HG02610 (cell line): ENCODE measurements around the gene SLC9B1.
"Not testable (repeated sequence)": the region's sequence is repeated elsewhere in the genome, so short reads cannot be mapped to it uniquely, and the experiment has no call there.

Experiments used
- ATAC-seq: cut with Tn5 transposase; IDR thresholded peaks from one replicate; pipeline ENCODE4 v1.9.1; 2021; ENCODE audit warnings: mild to moderate bottlenecking, moderate library complexity; ENCODE audit not compliant: unreplicated experiment

SLC9B1 gene

DNA sequence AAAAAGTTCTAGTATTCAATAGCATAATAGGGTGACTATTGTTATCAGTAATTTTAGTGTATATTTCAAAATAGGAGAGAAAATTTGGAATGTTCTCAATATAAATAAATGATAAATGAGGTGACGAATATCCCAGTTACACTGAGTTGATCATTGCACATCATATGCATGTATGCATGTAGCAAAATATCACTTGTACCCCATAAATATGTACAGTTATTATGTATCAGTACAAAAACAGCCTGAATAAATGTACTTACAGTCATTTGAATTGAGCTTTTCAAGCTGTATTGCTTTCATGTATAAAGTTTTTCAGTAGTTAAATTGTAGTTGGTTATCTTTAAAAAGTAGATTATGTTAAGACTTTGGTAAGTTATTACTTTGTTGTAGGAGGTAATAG is 138.2 kb downstream of the SLC9B1 start:
- no peak for ATAC-seq

DNA sequence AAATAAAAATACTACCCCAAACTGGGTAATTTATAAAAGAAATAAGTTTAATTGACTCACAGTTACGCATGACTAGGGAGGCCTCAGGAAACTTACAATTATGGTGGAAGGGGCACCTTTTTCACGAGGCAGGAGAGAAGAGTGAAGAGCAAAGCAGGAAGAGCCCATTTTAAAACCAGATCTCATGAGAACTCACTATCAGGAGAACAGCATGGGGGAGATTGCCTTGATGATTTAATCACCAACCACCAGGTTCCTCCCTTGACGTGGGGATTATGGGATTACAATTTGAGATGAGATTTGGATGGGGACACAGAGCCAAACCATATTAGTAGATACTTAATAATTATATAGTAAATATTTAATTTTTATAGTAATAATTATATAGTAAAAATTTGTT is 140.6 kb downstream of the SLC9B1 start:
- ATAC-seq = no peak

DNA sequence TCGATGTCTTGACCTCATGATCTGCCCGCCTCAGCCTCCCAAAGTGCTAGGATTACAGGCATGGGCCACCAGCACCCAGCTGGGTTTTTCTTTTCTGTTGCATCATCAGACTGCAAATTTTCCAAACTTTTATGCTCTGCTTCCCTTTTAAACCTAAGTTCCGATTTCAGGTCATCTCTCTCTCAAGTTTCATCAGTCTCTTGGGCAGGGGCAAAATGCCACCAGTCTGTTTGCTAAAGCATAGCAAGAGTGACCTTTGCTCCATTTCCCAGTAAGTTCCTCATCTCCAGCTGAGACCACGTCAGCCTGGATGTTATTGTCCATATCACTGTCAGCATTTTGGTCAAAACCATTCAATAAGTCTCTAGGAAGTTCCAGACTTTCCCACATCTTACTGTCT is 141.2 kb downstream of the SLC9B1 start:
- ATAC-seq = not testable (repeated sequence)

DNA sequence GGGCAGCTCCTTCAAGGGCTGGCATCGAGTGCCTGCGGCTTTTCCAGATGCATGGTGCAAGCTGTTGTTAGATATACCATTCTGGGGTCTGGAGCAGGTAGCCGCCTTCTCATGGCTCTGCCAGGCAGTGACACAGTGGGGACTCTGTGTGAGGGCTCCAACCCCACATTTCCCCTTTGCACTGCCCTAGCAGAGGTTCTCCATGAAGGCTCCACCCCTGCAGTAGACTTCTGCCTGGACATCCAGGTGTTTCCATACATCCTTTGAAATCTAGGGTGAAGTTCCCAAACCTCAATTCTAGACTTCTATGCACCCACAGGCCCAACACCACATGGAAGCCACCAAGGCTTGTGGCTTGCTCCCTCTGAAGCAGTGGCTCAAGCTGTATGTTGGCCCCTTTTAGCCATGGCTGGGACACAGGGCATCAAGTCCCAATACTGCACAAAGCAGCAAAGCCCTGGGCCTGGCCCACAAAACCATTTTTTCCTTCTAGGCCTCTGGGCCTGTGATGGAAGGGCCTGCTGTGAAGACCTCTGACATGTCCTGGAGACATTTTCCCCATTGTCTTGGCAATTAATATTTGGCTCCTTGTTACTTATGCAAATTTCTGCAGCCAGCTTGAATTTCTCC is 141.9 kb downstream of the SLC9B1 start:
- not testable (repeated sequence) for ATAC-seq

DNA sequence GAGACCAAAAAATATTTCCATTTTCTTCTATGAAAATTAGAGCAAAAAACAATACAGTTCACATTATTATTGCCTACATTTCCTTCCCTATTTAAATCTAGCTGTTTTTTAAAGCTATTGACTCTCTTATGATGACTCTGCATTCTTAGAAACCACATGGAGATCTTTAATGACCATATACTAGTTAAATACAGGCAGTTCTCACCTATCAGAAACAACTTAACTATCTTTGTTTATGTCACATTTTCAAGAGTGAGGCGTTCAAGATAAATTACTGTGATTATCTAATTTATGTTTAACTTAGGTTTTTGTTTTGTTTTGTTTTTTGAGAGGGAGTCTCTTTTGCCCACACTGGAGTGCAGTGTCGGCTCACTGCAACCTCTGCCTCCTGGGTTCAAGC is 147.7 kb downstream of the SLC9B1 start:
- no peak for ATAC-seq

DNA sequence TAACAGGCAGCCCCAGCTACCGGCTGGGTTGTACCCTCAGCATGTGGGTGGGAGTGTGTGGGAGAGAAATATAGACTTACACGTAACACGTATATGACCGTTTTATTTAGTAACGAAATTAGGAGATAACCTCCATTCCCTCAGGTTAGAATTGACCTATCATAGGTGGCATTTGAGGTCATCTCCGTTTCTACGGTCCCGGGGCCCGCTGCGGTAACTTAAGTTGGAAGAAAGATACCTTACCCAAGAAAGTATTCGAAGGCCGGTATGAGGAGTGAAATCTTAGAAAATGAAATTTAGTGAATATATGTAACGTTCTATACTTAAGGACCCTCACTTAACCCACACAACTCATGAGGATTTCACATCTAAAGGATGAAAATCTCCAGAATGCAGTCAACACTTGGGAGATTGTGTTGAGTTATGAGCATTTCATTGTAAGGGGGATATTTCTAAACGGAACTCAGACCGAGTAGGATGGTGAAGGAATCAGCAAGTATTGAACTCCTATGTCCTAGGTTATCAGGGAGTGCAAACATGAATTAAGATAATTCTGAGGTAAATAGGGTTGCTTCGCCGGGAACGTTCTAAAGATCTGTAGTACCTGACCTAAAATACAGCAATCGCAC is 149.8 kb downstream of the SLC9B1 start:
- peak; percentile 30 for ATAC-seq

DNA sequence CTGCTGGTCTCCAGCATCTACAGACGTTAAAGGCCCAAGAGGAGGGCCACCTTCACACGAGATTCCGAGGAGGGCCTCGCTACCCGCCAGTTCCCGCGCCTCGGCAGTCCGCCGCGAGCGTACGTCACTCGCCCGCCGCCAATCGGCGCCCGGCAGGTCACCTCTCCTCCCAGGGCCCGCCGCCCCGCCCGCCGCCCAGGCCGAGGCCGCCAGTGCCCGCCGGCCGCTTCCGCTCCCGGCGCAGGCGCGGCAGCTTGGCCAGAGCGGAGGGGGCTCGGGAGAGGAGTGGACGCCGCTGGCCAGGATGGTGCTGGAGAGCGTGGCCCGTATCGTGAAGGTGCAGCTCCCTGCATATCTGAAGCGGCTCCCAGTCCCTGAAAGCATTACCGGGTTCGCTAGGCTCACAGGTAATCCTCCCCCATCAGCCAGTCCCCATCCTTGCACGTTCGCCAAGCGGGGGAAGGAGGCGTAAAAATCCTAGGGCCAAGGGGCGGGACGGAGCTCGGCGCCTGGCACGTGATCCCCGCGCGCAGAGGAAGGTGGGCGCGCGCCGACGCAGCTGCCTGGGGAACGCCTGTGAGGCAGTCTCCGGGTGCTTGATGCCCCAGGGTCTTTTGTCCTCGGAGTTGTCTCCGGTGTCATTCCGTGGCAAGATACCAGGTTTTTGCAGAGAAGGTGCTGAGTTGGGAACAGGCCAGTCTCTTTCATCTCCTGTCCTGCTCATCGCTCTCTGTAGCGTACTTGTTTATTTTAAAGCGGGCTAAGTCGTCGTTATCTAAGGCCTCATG is 150.5 kb downstream of the SLC9B1 start, which contains the start of gene CISD2:
Gene CISD2 (plus strand): TSS at position 212 of the 788 bp plus-strand sequence. CDS start 93 bp downstream, at position 305.
- ATAC-seq = peak; percentile 91

DNA sequence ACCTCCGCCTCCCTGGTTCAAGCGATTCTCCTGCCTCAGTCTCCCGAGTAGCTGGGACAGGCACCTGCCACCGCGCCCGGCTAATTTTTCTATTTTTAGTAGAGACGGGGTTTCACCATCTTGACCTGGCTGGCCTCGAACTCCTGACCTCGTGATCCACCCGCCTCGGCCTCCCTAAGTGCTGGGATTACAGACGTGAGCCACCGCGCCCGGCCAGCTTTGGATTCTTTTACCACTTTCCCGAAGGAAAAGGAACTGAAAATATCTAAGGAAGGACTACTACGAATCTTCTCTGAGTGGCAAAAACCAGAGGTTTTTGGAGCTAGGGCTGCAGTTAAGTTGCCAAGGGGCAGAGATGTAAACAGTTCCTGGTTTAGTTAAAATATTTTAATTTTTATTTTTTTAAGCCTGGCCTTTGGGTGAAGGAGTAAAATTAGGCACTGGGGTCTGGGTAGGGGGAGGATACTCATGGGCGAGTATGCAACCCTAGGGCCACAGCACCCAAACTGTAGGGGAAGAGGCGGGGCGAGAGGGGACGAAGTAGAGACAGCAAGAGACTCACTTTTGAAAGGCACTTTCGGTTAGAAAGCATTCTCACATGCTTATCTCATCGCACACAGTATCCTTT is 151.2 kb downstream of the SLC9B1 start:
- no peak for ATAC-seq

DNA sequence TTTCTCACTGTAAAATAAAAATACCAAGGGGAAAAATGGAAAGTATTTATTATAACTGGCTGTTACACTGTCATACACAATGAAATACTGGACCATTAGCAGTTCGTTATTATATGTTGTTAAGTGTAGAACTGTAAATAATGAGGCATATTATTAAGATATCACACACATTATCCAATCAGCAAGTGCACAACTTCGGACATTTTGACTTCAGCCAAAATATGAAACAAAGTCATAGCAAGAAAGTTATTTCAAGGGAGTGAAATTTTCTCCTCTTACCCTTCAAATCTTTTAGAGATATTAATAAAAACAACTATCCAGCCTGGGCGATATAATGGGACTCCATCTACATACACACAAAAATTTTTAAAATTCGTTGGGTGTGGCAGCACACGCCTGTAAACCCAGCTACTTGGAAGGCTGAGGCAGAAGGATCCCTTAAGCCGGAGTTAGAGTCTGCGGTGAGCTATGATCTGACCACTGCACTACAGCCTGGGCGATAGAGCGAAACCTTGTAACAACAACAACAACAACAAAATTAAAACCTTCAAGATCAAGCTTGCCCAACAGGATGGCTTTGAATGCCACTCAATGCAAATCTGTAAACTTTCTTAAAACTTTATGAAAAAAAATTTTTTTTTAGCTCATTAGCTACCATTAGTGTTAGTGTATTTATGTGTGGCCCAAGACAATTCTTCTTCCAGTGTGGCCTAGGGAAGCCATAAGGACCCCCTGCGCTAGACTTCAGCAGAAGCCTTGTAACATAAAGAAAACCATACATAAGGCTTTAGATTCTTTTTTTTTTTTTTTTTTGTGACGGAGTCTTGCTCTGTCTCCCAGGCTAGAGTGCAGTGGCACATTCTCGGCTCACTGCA is 152.0 kb downstream of the SLC9B1 start:
- no peak for ATAC-seq

DNA sequence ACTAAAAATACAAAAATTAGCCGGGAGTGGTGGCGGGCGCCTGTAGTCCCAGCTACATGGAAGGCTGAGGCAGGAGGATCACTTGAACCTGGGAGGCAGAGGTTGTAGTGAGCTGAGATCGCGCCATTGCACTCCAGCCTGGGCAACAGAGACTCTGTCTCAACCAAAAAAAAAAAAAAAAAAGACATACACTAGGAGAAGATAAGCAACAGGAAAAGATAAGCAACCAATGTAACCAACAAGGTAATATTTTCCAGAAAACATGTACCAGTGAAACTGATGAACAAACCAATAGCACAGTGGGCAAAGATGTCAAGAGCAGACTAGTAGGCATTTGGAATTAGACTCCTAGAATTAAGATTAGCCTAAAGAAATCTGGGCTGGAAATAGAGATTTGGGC is 154.2 kb downstream of the SLC9B1 start:
- ATAC-seq = not testable (repeated sequence)

DNA sequence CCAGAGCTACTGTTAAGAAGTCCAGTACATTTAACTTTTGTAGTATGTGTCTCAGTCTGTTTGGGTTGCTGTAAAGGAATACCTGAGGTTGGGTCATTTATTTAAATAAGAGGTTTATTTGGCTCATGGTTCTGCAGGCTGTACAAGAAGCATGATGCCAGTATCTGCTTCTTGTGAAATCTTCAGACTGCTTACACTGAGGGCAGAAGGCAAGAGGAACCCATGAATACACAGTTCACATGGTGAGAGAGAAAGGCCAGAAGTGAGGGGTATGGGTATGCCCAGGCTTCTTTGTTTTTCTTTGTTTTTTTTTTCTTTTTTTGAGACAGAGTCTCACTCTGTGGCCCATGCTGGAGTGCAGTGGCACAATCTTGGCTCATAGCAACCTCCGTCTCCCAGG is 156.8 kb downstream of the SLC9B1 start:
- ATAC-seq = no peak

DNA sequence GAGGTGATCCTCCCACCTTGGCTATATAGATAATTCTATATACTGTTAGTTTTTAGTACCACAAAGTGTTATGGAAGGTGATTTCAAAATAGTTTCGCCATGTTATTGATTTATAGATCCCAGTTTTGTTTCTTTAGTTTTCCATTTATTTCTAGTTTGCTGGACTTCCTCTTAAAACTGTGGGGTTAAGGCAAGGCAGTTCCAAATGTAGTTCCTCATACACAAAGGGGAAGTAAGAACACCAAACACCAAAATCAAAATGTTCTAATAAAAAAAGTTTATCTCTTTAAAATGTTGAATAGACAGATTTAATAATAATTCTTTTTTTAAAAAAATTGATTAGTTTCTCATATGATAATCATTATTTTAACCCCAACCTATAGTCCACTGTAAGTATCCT is 157.5 kb downstream of the SLC9B1 start:
- no peak for ATAC-seq

DNA sequence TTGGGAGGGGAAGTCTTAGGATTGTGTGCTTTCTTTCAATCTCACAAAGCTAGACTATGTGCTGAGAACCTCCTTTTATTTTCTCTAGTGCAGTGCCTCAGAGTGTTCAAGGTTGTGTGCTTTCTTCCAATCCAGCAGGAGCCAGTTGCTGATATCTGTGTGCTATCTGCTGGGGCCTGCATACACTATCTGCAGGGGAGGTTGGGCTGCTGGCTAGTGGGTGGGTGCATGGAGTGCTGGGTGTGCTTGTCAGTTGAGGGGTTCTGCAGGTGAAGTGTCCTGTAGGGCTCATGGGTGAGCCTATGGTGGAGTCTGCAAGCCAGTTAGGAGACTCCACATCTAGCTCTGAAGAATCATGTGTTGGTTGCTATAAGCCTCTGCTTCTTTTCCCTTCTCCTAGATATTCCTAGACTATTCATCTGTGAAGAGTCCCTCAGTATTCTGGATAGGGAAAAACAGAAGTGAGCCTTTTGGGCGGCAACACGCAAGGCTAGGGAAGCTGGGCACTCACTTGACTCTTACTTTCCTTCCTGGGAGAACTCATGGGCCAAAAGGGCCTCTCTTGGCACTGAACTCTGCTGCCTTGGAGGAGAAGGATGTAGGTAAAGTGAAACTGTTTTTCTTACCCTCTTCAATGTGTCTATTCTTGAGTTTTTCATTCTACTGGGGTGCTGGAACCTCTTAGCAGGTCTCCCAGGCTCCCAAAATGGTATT is 158.7 kb downstream of the SLC9B1 start:
- ATAC-seq = no peak

DNA sequence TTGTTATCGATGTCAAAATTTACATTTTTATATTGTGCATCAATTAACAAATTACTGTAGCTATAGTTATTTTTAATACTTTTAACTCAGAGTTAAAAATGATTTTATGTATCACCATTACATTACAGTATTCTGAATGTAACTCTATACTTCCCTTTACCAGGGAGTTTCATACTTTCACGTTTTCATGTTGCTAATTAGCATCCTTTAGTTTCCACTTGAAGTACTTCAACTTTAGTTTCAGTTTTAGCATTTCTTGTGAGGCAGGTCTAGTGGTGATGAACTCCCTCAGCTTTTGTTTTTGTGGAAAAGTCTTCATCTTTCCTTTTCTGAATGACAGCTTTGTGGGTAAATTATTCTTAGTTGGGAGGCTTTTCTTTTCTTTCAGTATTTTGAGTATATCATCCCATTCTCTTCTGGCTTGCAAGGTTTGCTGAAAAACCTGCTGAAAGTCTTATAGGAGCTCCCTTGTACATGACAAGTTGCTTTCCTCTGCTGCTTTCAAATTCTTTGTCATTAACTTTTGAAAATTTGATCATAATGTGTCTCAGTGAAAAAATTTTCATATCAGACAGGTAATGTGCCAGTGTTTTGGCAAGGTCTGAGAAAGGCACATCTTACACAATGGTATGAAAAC is 160.6 kb downstream of the SLC9B1 start:
- ATAC-seq = no peak
